H1 (cell line): ENCODE measurements around the gene RHD. TPM values are rescaled to one million over a fixed set of nuclear protein-coding genes. Genes with fewer than 3 reads are reported as not detected.
A peak's percentile ranks its signal among the peaks of the same experiment; 100 is the strongest.

ENCODE experiments used
- CTCF ChIA-PET: fragments of 300-600 bp; sonication (Branson Sonifier 250); formaldehyde crosslinking; loops from one replicate; lab custom pipeline; 2021; ENCODE audit not compliant: partially characterized antibody; lab: Charles Lee
- POLR2A ChIA-PET: fragments of 300-600 bp; sonication (Branson Sonifier 250); formaldehyde crosslinking; loops from one replicate; lab custom pipeline; 2021; ENCODE audit warnings: inconsistent platforms; ENCODE audit not compliant: partially characterized antibody; lab: Charles Lee
- DNase-seq, 2 experiments: peaks; one replicate each; pipeline versions ENCODE4 v3.0.0 to v3.0.0-alpha.2; 2010 to 2022; ENCODE audit warnings: low spot score in 2 of 2, low read depth in 1 of 2, mixed read lengths in 1 of 2
- FAIRE-seq: peaks from 2 replicates; lab custom pipeline; 2011; peaks lifted over from hg19 to GRCh38; lab: Jason Lieb, UNC
- H2AFZ ChIP-seq: 2 replicates; pipeline ENCODE4 v1.8.1; 2012; ENCODE audit warnings: low read length, inconsistent platforms
- H2AK5ac ChIP-seq: 2 replicates; pipeline ENCODE4 v1.6.1; 2013; ENCODE audit warnings: low read depth, low read length
- H2BK120ac ChIP-seq: replicated peaks from 2 replicates; pipeline ENCODE3; 2013; ENCODE audit warnings: low read depth, low read length, inconsistent platforms
- H2BK12ac ChIP-seq: 2 replicates; pipeline ENCODE4 v1.6.1; 2013; ENCODE audit warnings: low read depth, low read length
- H2BK15ac ChIP-seq: 2 replicates; pipeline ENCODE4 v1.6.1; 2013; ENCODE audit warnings: low read length
- H2BK20ac ChIP-seq: 2 replicates; pipeline ENCODE4 v1.6.1; 2013; ENCODE audit warnings: low read length
- H2BK5ac ChIP-seq: 2 replicates; pipeline ENCODE4 v1.6.1; 2013; ENCODE audit warnings: low read depth, low read length
- H3K14ac ChIP-seq: 2 replicates; pipeline ENCODE4 v1.6.1; 2013; ENCODE audit warnings: inconsistent platforms; ENCODE audit not compliant: insufficient read length
- H3K18ac ChIP-seq: 2 replicates; pipeline ENCODE4 v1.6.1; 2013; ENCODE audit warnings: low read length; ENCODE audit errors: extremely low read depth
- H3K23ac ChIP-seq: 2 replicates; pipeline ENCODE4 v1.6.1; 2013; ENCODE audit warnings: inconsistent platforms; ENCODE audit not compliant: insufficient read length
- H3K23me2 ChIP-seq: 2 replicates; pipeline ENCODE4 v1.6.1; 2013; ENCODE audit warnings: low read depth, low read length
- H3K27ac ChIP-seq: 2 replicates; pipeline ENCODE4 v1.6.1; 2011; ENCODE audit warnings: low read depth, low read length, inconsistent platforms
- H3K27me3 ChIP-seq, 4 experiments: replicated peaks in 1 of 4; 1 replicate in 1 of 4; 2 replicates in 3 of 4; pipeline versions ENCODE4 v1.6.1 to v1.8.1; 2011 to 2013; ENCODE audit warnings: low read length in 3 of 4, mild to moderate bottlenecking in 3 of 4, inconsistent platforms in 2 of 4, mixed read lengths in 2 of 4, moderate library complexity in 1 of 4; ENCODE audit not compliant: control insufficient read depth in 3 of 4, insufficient read depth in 3 of 4; ENCODE audit errors: extremely low read depth in 1 of 4
- H3K36me3 ChIP-seq, 4 experiments: 2 replicates each; pipeline versions ENCODE4 v1.6.1 to v1.8.1; 2011 to 2013; ENCODE audit warnings: mild to moderate bottlenecking in 4 of 4, low read length in 3 of 4, moderate library complexity in 2 of 4, control low read depth in 1 of 4, inconsistent platforms in 1 of 4; ENCODE audit not compliant: insufficient read depth in 4 of 4, control insufficient read depth in 2 of 4
- H3K4ac ChIP-seq: replicated peaks from 2 replicates; pipeline ENCODE3; 2013; ENCODE audit warnings: low read length, low read depth, mixed read lengths, inconsistent platforms; ENCODE audit not compliant: insufficient read length
- H3K4me1 ChIP-seq, 4 experiments: replicated peaks in 1 of 4; 1 replicate in 1 of 4; 2 replicates in 3 of 4; pipeline versions ENCODE4 v1.6.1 to v1.8.1; 2011 to 2013; ENCODE audit warnings: low read length in 3 of 4, inconsistent platforms in 2 of 4, mixed read lengths in 1 of 4; ENCODE audit not compliant: insufficient read depth in 4 of 4, control insufficient read depth in 3 of 4
- H3K4me2 ChIP-seq, 2 experiments: 2 replicates each; pipeline versions ENCODE4 v1.6.1 to v1.8.1; 2011 to 2013; ENCODE audit warnings: low read depth in 2 of 2, low read length in 2 of 2, control low read depth in 1 of 2, inconsistent platforms in 1 of 2, mild to moderate bottlenecking in 1 of 2; ENCODE audit not compliant: insufficient read depth in 1 of 2
- H3K4me3 ChIP-seq, 4 experiments: fragments of 200-600, 300-600 bp in 1 of 4; sonication (generic), shearing (Covaris generic), sonication (Bioruptor Twin) in 1 of 4; 2 replicates each; pipeline versions ENCODE4 v1.5.1 to v1.8.1; 2011 to 2016; ENCODE audit warnings: low read length in 4 of 4, low read depth in 3 of 4, control low read depth in 2 of 4, inconsistent platforms in 2 of 4, mild to moderate bottlenecking in 2 of 4, mixed read lengths in 1 of 4, moderate library complexity in 1 of 4; ENCODE audit not compliant: insufficient read depth in 2 of 4; ENCODE audit errors: extremely low read depth in 1 of 4
- H3K56ac ChIP-seq: replicated peaks from 2 replicates; pipeline ENCODE3; 2013; ENCODE audit warnings: low read depth, mild to moderate bottlenecking, mixed read lengths, low read length, inconsistent platforms; ENCODE audit not compliant: insufficient read length
- H3K79me1 ChIP-seq: 2 replicates; pipeline ENCODE4 v1.6.1; 2013; ENCODE audit warnings: low read depth, low read length, control low read depth
- H3K79me2 ChIP-seq, 2 experiments: 2 replicates each; pipeline versions ENCODE4 v1.6.1 to v1.8.1; 2012 to 2013; ENCODE audit warnings: low read length in 2 of 2, mild to moderate bottlenecking in 2 of 2, inconsistent platforms in 1 of 2; ENCODE audit not compliant: insufficient read depth in 2 of 2, control insufficient read depth in 1 of 2
- H3K9ac ChIP-seq, 4 experiments: replicated peaks in 1 of 4; 1 replicate in 1 of 4; 2 replicates in 3 of 4; pipeline versions ENCODE4 v1.6.1 to v1.8.1; 2011 to 2013; ENCODE audit warnings: low read depth in 3 of 4, low read length in 3 of 4, control low read depth in 2 of 4, mild to moderate bottlenecking in 2 of 4, moderate library complexity in 2 of 4, inconsistent platforms in 1 of 4; ENCODE audit errors: extremely low read depth in 1 of 4
- H3K9me3 ChIP-seq, 2 experiments: 2 replicates each; pipeline versions ENCODE4 v1.6.1 to v1.8.1; 2012 to 2013; ENCODE audit warnings: mild to moderate bottlenecking in 2 of 2, moderate library complexity in 2 of 2, control low read depth in 1 of 2, inconsistent platforms in 1 of 2, low read depth in 1 of 2, low read length in 1 of 2, mixed read lengths in 1 of 2; ENCODE audit not compliant: insufficient read depth in 2 of 2
- H4K20me1 ChIP-seq, 2 experiments: replicated peaks in 1 of 2; 2 replicates each; pipeline versions ENCODE3 to v1.8.1; 2011 to 2013; ENCODE audit warnings: inconsistent platforms in 2 of 2, low read length in 2 of 2, mild to moderate bottlenecking in 1 of 2; ENCODE audit not compliant: insufficient read depth in 2 of 2, control insufficient read depth in 1 of 2
- H4K5ac ChIP-seq: 2 replicates; pipeline ENCODE4 v1.6.1; 2013; ENCODE audit warnings: low read length, low read depth, mixed read lengths, inconsistent platforms; ENCODE audit not compliant: insufficient read length
- H4K8ac ChIP-seq: 2 replicates; pipeline ENCODE4 v1.8.0; 2013; ENCODE audit warnings: mild to moderate bottlenecking, moderate library complexity, low read length, inconsistent platforms; ENCODE audit not compliant: insufficient read depth; ENCODE audit errors: extremely low read depth
- H4K91ac ChIP-seq: replicated peaks from 2 replicates; pipeline ENCODE3; 2013; ENCODE audit warnings: low read length, mixed read lengths, inconsistent platforms; ENCODE audit not compliant: insufficient read length
- EP300 ChIP-seq, 2 experiments: IDR thresholded peaks; 1 replicate in 1 of 2; 2 replicates in 1 of 2; pipeline ENCODE4 v1.6.1; 2011 to 2012; ENCODE audit warnings: low read depth in 2 of 2, low read length in 2 of 2, mild to moderate bottlenecking in 2 of 2, borderline replicate concordance in 1 of 2, inconsistent platforms in 1 of 2, moderate library complexity in 1 of 2
- EZH2 ChIP-seq: fragments of 200-600 bp; sonication (generic); IDR thresholded peaks from 2 replicates; pipeline ENCODE4 v1.7.1; 2012; ENCODE audit warnings: low read depth, mild to moderate bottlenecking, moderate library complexity, low read length, inconsistent platforms; ENCODE audit not compliant: severe bottlenecking
- HDAC6 ChIP-seq: IDR thresholded peaks from one replicate; pipeline ENCODE4 v1.7.1; 2012; ENCODE audit warnings: low read depth, mild to moderate bottlenecking, inconsistent platforms, low read length, moderate library complexity
- JUN ChIP-seq: IDR thresholded peaks from 2 replicates; pipeline ENCODE4 v1.6.1; 2011; ENCODE audit warnings: low read depth, mild to moderate bottlenecking, improper control_type of control experiment, low read length
- JUND ChIP-seq: IDR thresholded peaks from 2 replicates; pipeline ENCODE4 v1.6.1; 2011; ENCODE audit warnings: mild to moderate bottlenecking, improper control_type of control experiment, low read length
- KDM5A ChIP-seq: fragments of 200-600 bp; IDR thresholded peaks from 2 replicates; pipeline ENCODE4 v1.7.1; 2012; ENCODE audit warnings: mild to moderate bottlenecking, low read length, inconsistent platforms, mixed read lengths
- MAFK ChIP-seq: IDR thresholded peaks from 2 replicates; pipeline ENCODE4 v1.6.1; 2012; ENCODE audit warnings: low read depth, mild to moderate bottlenecking, improper control_type of control experiment, low read length
- NRF1 ChIP-seq: IDR thresholded peaks from 2 replicates; pipeline ENCODE4 v1.6.1; 2011; ENCODE audit warnings: mild to moderate bottlenecking, low read depth, low read length, improper control_type of control experiment
- POU5F1 ChIP-seq: IDR thresholded peaks from 2 replicates; pipeline ENCODE4 v1.6.1; 2011; ENCODE audit warnings: low read depth, mild to moderate bottlenecking, low read length, moderate library complexity
- RAD21 ChIP-seq, 2 experiments: IDR thresholded peaks in 1 of 2; conservative IDR thresholded peaks in 1 of 2; 2 replicates each; pipeline ENCODE4 v1.6.1; 2011; ENCODE audit warnings: low read depth in 2 of 2, low read length in 2 of 2, improper control_type of control experiment in 1 of 2, inconsistent platforms in 1 of 2, mild to moderate bottlenecking in 1 of 2, moderate library complexity in 1 of 2
- RBBP5 ChIP-seq: IDR thresholded peaks from 2 replicates; pipeline ENCODE4 v1.7.1; 2012; ENCODE audit warnings: low read depth, mild to moderate bottlenecking, inconsistent platforms, low read length, moderate library complexity, borderline replicate concordance
- SIN3A ChIP-seq, 2 experiments: IDR thresholded peaks in 1 of 2; conservative IDR thresholded peaks in 1 of 2; 2 replicates each; pipeline ENCODE4 v1.6.1; 2011 to 2012; ENCODE audit warnings: low read length in 2 of 2, improper control_type of control experiment in 1 of 2, low read depth in 1 of 2, mild to moderate bottlenecking in 1 of 2
- SP4 ChIP-seq: IDR thresholded peaks from 2 replicates; pipeline ENCODE4 v1.6.1; 2012; ENCODE audit warnings: low read length, inconsistent platforms
- SRF ChIP-seq: IDR thresholded peaks from 2 replicates; pipeline ENCODE4 v1.6.1; 2011; ENCODE audit warnings: mild to moderate bottlenecking, low read depth, low read length, moderate library complexity
- WGBS, 2 experiments: shearing (Covaris generic) in 1 of 2; methylation state at CpG; one replicate each; pipeline versions ENCODE4 v1.1.6 to v1.1.7; 2013 to 2015; ENCODE audit warnings: low lambda C conversion rate in 2 of 2, mixed read lengths in 2 of 2, inconsistent platforms in 1 of 2, low coverage in 1 of 2, missing lambda C conversion rate in 1 of 2; ENCODE audit not compliant: insufficient replicate concordance in 2 of 2, insufficient coverage in 1 of 2, insufficient read length in 1 of 2; ENCODE audit errors: extremely low coverage in 1 of 2, missing lambda C conversion rate in 1 of 2; 5-methylcytosine and 5-hydroxymethylcytosine counted together
- polyA plus RNA-seq, 7 experiments: library from polyadenylated mRNA; depleted of rRNA in 3 of 7; stranded (reverse) in 5 of 7; unstranded in 2 of 7; fragments of >200 nt in 5 of 7; fragments of 200-250 nt in 2 of 7; gene quantifications; 1 replicate in 5 of 7; 2 replicates in 1 of 7; 4 replicates in 1 of 7; pipeline versions ENCODE4 v1.2.1 to v1.2.3, GENCODE V29; 2011 to 2013; ENCODE audit warnings: missing spikeins in 2 of 7, mixed read lengths in 2 of 7
- total RNA-seq: library from RNA; stranded (reverse); fragmentation: NEBNext Ultra II Directional; extraction: Animal tissue kit (Norgen Biotek cat#: 25700); gene quantifications from 2 replicates; pipeline ENCODE4 v1.2.1, GENCODE V29; 2021

The RHD gene
- total and polyA plus RNA-seq, 2 of the 8 experiments (the other 6 are each of a cell fraction or from before 2014, with no cell fraction given), result 0.21 TPM; not detected in 1

DNA sequence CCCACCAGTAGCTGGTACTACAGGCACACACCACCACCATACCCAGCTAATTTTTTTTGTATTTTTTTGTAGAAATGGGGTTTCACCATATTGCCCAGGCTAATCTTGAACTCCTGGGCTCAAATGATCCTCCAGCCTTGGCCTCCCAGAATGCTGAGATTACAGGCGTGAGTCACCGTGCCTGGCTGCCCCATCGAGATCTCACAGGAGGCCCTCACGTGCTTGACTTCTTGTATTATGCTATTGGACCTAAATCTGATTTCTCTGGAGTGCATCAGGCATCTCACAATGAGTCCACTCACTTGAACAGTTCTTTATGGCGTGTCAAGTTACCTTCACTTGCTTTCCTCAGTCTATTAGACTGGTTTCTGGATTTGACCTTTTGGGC is 15.7 kb upstream of the RHD start:
- POLR2A ChIA-PET, result interaction anchor here (1.1 to 1.7 kb wide), 3 partner anchors 10 to 231 kb away, joined by 3 to 8 read pairs (median 3); partner anchors contain the start of gene RSRP1
- CTCF ChIA-PET, result interaction anchor here (0.6 to 1.4 kb wide), 2 partner anchors 8 to 554 kb away, joined by 3 read pairs; no protein-coding TSS in a partner anchor
- H3K4me1 ChIP-seq, result peaks cover 0 to 5% (median 4%) of the 10 kb centered on the region in 4 experiments; a peak in 4 of 7 replicates
- TF ChIP-seq NRF1 (no peak), RBBP5 (no peak), SIN3A (conservative IDR thresholded peaks at IDR 0.05 in 1 of 2, IDR thresholded peaks at IDR 0.05 in 1 of 2; ENCODE audit: low read depth in 1 of 2, low read length in 2 of 2) (no peak), SRF (no peak), POU5F1 (no peak), HDAC6 (no peak), EP300 (IDR thresholded peaks at IDR 0.05; ENCODE audit: borderline replicate concordance in 1 of 2, low read depth in 2 of 2, low read length in 2 of 2) (no peak), JUN (no peak), MAFK (no peak), JUND (no peak), SP4 (no peak), EZH2 (no peak), KDM5A (no peak), RAD21 (IDR thresholded peaks at IDR 0.05 in 1 of 2, conservative IDR thresholded peaks at IDR 0.05 in 1 of 2; ENCODE audit: low read depth in 2 of 2, low read length in 2 of 2) (no peak)

More for the DNA sequence above, 15.7 kb upstream of the RHD start:
- Histone ChIP-seq H4K91ac (no peak overlapping the region), H4K8ac (no peak overlapping the region), H4K20me1 (no peaks in the 10 kb centered on the region), H3K36me3 (no peaks in the 10 kb centered on the region), H3K4me3 (no peak overlapping the region), H3K9me3 (no peaks in the 10 kb centered on the region), H3K23me2 (no peaks in the 10 kb centered on the region), H2BK20ac (no peak overlapping the region), H3K56ac (no peak overlapping the region), H2BK12ac (0 out of 2 replicates have a peak overlapping the region, but pooled peaks have one; percentile 90), H3K79me1 (no peaks in the 10 kb centered on the region), H2AFZ (no peak overlapping the region), H3K18ac (no peak overlapping the region), H2BK5ac (no peak overlapping the region), H2BK120ac (no peak overlapping the region), H3K14ac (no peak overlapping the region), H3K23ac (no peak overlapping the region), H2AK5ac (no peak overlapping the region), H3K4me2 (no peak overlapping the region; a peak in 1 of 4 replicates), H3K9ac (no peak overlapping the region), H2BK15ac (no peak overlapping the region), H3K27me3 (no peaks in the 10 kb centered on the region), H3K79me2 (no peaks in the 10 kb centered on the region), H4K5ac (no peak overlapping the region), H3K27ac (no peak overlapping the region), H3K4ac (no peak overlapping the region)
- no peak for DNase-seq
- 87% methylated on average over 5 of the region's 5 CpGs; no CpG with 5 or more reads in 1 of the 2 experiments for WGBS, 2 experiments
- FAIRE-seq, result no peak
